Putamen (tissue), 1 donor: ENCODE measurements around the gene ZNF841.
A peak's percentile ranks its signal among the peaks of the same experiment; 100 is the strongest.
"Not testable (repeated sequence)": the region's sequence is repeated elsewhere in the genome, so short reads cannot be mapped to it uniquely, and the experiment has no call there.

ENCODE experiments used
- DNase-seq: peaks from one replicate; pipeline ENCODE4 v3.0.0-alpha.2; 2016; ENCODE audit warnings: low spot score

ZNF841 gene

DNA sequence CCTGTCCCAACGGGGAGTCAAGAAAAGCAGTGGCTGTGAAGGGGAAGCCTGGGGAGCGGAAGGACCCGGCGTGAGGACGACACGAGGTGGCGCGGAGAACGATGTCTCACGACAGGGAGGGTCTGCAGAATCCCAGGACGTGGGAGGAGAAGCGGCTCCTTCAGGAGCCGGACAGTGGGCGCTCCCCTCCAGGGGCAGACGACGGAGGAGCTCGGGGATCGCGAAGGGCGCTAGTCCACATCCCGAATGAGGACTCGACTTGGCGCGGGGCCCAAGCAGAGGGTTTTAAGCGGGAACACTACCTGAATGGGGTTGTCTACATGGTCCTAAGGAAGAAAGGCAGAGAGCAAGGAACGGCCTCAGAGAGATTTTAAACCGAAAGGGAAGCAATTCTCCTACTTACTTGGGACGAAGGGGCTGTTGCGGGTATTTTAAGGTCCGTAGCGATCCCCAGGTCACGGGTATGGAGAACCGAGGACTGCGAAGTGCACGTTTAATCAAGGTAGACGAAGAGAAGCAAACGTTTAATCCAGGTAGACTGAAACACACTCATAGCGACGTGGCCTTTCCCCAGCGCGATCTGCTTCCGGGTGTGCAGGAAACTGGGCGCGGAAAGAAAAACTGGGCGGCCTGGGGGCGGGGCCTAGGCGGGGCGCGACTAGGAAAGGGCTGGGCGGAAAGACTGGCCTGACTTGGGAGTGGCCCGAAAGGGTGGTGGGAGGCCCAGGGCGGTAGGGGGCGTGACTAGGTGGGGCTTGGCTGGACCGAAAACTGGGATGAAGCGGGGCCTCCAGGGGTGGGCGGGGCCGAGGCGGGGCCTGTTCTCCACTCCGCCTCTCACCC lies at the start of gene ZNF841:
ZNF841 (minus strand) TSS at position 594 of the 843 bp plus-strand sequence. CDS start 10,964 bp downstream, outside the sequence.
- DNase-seq = peak; percentile 93

DNA sequence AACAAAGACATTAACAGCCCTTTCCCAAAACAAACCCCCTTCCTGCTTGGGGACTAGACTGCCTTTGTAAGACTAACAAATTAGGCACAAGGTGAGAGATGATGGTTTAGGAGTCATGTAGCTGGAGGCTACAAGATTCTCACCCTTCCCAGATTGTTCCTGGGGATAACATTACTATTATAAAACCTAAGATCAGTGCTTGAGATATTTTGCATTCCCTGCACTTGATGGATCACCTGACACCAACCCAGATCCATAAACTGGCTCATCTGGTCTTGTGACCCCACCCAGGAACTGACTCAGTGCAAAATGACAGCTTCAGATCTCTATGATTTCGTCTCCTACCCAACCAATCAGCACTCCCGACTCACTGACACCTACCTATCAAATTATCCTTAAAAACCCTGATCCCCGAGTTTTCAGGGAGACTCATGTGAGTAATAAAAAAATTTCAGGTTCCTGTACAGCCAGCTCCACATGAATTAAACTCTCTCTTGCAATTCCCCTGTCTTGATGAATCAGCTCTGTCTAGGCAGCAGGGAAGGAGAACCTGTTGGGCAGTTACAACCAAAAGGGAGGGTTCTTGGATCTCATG lies 46.5 kb upstream of the ZNF841 start:
- no peak for DNase-seq

DNA sequence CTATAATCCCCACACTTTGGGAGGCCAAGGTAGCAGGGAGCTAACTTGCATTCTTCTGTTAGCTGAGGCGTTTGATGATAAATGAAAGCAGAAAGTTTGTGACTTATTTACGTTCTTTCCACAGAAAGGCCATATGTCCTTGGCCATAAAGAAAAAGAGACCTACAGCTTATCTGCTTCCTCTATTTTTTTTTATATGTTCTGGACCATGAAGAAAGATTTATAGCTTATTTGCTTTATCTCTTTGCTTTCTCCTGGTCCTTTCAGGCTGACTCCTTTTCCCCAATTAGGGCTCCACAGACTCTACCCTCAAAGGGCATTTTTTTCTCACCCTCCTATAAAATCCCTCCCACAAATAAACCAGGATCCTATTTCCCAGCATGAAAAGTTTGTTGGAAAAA lies 45.6 kb upstream of the ZNF841 start:
- DNase-seq = no peak

DNA sequence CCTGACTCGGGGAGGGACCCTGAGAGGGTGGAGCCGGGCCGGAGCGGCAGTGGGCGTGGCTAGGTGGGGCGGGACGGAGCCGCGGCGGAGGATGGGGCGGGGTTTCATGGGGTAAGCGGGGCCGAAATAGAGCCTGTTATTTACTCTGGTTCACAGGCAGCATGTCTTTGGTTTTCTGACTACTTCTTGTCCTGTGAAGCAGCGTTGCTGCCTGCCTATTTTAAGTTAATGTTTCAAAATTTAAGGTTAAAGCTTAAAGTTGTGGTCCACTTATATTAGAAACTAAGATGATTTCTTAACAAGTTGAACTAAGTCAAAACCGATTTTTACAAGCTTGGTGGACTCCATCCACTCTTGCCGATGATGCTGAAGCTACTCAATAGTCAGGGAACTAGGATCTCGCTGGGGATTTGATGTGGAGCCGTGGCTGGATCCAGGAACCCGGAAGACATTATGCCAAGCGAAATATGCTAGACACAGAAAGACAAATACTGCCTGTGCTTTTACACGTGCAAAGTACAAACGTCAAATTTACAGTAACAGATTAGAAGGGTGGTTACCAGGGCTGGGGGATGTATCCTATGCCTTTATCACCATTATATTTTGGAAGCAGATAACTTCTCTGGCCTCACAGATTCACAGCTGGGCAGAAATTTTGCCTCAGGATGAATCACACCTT lies 44.6 kb upstream of the ZNF841 start:
- DNase-seq = peak; percentile 16

DNA sequence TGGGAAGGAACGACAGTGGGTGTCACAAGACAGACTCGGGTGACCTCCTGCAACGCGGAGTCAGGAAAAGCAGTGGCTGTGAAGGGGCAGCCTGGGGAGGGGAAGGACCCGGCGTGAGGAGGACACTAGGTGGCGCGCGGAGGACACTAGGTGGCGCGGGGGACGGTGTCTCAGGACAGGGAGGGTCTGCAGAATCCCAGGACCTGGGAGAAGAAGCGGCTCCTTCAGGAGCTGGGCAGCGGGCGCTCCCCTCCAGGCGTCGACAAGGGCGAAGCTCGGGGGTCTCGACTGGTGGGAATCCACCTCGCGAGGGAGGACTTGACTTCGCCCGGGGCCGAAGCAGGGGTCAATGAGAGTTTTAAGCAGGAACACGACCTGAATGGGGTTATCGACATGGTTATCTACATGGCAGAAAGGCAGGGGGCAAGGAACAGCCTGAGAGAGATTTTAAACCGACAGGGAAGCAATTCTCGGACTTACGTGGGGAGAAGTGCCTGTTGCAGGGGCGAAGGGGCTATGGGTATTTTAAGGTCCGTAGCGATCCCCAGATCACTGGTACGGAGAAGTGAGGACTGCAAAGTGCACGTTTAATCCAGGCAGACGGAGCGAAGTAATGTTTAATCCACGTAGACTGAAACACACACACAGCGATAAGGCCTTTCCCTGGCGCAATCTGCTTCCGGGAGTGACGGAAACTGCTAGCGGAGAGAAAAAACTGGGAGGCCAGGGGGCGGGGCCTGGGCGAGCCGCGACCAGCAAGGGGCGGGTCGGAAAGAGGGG lies 43.9 kb upstream of the ZNF841 start, which contains the start of gene ZNF616:
ZNF616 (minus strand) TSS at position 687 of the 780 bp plus-strand sequence. CDS start 9,426 bp downstream, outside the sequence.
- DNase-seq = peak; percentile 95

DNA sequence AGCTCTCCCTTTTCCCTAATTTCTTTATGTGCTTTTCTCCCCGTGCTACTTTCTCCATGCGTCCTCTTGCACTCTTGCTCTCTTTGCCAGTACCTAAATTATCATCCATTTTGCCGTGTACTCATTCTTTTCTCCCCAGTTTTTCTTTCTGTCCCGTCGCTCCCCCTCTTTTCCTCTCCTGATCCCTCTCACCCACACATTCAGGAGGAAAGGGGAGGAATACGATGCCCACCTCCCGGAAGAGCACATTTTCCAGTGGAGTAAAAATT lies 43.4 kb upstream of the ZNF841 start:
- no peak for DNase-seq

DNA sequence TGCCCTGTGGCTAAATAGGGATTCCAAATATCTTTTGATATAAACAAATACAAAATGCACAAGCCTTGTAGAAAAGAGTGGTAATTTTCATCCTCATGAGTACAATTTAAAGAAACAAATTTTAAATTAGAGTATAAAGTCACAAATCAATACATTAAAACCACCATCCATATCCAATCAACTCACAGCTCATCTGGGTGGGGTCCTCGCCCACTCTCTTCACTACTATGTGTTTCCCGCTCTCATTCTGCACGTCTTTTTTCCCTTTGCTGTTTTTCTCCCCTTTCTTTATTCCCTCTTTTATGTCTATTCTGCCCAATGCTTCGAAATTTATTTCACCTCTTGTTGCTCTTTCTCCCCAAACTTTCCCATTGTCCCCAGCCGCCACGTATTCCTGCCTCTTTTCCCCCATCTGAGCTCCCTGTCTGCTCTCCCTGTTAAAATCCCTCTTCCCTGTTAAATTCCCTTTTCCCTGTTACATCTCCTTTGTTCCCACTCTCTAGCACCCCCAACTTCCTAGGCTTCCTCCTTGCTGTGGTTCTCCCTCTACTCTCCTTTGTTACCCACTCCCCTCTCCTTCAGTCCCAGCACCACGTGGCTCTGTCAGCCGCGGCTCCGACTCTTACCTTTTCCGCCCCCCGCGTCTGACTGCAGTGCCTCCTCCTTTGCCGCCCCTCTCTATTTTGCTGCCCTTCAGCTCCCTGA lies 42.9 kb upstream of the ZNF841 start:
- DNase-seq = peak; percentile 18

DNA sequence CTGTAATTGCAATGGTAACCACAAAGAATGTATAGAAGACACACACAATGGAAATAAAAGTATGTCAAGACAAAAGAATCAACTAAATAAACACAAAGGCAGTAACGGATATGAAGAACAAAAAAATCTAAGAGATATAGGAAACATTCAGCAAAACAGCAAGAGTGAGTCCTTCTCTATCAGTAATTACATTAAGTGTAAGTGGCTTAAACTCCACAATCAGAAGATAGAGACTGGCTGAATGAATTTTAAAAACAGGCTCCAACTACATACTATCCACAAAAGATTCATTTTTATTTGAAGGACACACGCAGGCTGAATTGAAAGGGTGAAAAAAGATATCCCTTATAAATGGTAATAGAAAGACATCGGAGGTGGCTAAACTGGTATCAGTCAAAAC lies 24.7 kb upstream of the ZNF841 start:
- no peak for DNase-seq

DNA sequence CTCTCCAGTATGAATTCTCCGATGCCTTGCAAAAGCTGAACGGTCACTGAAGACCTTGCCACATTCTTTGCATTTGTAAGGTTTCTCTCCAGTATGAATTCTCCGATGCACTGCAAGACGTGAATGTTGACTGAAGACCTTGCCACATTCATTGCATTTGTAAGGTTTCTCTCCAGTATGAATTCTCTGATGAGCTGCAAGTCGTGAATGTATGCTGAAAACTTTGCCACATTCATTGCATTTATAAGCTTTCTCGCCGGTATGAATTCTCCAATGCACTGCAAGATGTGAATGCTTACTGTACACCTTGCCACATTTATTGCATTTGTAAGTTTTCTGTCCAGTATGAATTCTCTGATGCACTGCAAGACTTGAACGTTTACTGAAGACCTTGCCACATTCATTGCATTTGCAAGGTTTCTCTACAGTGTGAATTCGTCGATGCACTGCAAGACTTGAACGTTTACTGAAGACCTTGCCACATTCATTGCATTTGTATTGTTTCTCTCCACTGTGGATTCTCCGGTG lies 20.0 kb upstream of the ZNF841 start:
- DNase-seq = no peak

DNA sequence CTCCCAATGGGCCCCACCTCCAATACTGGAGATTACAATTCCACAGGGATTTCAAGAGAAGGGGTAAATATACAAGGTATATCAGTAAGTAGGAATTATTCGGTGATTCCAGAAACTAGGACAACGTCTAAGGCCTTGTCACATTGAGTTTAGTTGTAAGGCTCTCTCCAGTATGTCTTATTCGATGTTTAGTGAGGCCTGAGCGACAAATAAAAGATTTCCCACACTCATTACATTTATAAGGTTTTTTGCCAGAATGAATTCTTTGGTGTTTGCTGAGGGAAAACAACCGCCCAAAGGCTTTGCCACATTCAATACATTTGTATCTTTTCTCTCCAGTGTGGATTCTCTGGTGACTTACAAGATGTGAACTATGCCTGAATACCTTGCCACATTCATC lies 19.1 kb upstream of the ZNF841 start:
- no peak for DNase-seq

DNA sequence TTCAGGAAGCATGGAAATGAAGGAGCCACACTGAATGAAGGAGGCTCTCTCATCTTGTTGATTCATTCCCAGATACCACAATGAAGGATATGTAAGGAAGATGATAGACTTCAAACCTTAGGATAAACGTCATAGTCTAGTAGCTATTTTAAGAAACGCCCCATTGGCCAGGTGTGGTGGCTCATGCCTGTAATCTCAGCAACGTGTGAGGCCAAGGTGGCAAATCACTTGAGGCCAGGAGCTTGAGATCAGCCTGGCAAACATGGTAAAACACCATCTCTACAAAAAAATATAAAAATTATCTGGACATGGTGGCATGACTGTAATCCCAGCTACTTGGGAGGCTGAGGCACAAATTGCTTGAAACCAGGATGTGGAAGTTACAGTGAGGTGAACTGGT lies 17.1 kb upstream of the ZNF841 start:
- no peak for DNase-seq

DNA sequence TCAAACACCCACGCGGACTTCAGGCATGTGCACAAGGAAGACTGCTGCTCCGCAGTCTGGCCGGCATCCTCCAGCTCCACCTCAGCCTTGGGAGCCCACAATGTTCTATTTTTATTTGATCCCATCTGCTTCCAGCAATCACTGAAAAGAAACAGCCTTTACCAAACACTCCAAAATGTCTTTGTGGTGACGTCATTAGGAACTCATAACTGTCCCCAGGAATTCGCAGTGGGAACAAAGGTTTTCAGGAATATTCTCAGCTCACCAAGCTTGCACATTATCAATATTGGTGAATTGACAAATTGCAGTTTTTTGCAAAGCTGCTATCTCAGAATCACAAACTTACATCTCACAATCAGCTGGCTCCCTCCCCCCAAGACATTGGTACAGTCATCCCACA lies 15.2 kb upstream of the ZNF841 start:
- no peak for DNase-seq

DNA sequence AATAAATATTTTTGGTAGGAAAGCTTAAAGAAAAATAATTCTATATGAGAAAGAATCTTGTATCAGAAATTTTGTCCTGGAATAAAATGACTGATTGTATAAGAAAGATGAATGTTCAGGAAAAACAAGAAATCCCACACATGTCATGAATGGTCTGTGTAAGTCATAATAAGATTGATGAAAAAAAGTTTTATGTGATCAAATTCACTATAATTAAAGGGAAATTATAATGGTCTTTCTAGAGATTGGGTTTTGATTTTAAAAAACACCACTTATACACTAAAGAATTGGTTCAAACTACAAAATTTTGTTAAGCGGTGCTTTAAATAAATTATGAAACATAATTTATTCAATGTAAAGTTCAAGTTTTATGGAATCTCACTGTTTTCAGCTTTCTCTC lies 7.2 kb upstream of the ZNF841 start:
- DNase-seq = no peak

DNA sequence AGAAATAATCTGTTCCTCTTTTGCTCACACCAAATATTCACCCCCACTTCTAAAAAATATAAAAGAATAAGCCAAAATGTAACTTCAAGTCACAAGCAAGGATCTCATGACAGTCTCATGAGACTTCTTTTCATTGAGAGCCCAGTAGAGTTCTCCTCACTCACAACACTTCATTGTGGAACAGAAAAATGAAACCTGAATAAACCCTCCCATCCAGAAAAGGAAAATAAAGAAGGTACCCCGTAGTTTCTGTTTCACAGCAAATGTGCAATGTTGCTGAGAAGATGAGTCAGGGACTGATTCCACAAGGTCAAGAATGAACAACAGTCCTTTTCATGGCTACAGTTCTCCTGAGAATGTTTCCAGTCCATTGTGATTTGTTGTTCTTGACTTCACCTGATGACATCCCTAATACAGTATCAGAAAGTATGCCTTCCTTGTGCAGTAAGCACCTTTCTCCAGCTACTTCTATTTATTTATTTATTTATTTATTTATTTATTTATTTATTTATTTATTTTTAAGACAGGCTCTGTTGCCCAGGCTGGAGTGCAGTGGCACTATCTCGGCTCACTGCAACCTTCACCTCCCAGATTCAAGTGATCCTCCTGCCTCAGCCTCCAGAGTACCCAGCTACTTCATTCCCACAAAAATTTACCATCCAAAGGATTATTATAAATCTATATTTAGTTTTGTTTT lies 6.4 kb upstream of the ZNF841 start:
- DNase-seq = no peak

DNA sequence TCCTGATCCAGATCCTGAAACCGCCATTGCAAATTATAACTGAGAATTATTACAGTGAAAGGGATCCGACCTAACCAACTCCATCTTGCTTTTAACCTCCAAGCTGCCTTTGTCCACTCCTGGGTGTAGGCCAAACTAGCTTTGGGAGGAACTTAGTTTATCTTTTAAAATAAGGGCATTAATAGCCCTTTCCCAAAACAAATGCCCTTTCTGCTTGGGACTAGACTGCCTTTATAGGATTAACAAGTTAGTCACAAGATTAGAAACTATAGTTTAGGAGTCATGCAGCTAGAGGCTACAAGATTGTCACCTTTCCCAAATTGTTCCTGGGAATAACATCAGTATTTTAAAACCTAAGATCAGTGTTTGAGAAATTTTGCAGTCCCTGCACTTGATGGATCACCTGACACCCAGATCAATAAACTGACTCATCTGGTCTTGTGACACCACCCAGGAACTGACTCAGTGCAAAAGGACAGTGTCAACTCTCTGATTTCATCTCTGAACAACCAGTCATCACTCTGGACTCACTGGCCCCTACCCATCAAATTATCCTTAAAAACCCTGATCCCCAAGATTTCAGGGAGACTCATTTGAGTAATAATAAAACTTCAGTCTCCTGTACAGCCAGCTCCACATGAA lies 4.1 kb upstream of the ZNF841 start:
- DNase-seq = no peak

DNA sequence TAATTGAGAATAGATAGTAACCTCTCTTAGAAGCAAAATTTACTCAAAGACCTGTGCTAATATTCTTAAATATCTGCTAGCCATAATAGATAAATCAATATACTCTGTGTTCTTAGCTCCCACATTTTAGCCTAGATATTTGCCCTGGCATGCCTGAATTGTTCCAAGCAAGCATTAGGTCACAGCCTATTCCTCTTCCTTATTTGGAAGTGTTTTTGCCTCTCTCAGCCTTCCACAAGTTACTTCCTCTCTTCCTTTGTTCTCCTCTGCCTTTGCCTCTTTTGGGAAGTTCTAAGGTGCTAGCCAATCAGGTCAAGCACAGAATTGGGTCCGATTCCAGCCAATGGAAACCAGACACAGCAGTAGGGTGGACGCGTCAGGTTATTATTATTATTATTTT lies 851 bp upstream of the ZNF841 start:
- DNase-seq = not testable (repeated sequence)

DNA sequence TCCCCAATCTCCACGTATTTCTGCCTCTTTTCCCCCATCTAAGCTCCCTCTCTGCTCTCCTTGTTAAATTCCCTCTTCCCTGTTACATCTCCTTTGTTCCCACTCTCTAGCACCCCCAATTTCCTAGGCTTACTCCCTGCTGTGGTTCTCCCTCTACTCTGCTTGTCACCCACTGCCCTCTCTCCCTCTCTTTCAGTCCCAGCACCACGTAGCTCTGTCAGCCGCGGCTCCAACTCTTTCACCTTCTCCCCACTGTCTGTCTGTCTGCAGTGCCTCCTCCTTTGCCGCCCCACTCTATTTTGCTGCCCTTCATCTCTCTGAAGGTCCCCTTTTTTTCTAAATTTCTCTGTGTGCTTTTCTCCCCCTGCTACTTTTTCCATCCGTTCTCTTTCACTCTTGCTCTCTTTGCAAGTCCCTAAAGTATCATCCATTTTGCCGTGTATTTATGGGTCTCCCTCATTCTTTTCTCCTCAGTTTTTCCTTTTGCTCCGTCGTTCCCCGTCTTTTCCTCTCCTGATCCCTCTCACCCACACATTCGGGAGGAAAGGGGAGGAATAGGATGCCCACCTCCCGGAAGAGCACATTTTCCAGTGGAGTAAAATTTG lies 937 bp downstream of the ZNF841 start:
- DNase-seq = no peak

DNA sequence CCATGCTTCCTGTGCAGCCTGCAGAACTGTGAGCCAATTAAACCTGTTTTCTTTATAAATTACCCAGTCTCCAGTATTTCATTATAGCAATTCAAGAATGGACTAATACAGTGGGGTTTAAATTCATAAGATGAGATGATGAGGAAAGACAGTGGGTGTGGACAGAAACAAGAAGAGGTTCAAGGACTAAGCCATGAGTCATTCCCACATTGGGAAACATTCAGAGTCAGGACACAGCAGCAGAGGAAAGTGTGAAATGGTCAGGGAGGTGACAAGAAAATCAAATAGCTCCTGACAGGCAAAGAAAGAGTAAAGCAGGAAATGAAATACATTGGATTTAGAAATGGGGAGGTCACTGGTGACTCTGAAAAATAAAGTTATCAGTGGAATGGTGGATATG lies 9.1 kb downstream of the ZNF841 start:
- no peak for DNase-seq

DNA sequence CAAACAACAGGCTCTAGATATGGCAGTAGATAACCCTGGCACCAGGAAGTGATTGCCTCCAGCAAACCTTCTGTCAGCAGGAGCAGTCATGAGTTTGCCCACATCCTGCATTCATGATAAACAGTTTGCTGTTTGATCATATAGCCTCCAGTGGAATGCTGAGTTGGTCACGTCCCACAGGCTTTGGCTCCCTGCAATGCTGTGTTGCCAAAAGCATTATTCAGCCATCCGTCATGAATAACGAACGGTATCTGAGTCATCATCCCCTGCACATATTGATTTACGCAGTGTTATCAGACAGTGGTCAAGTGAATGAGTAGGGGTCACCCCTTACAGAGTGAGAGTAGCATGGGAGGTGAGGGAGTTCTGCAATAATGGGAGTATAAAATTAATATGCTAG lies 25.1 kb downstream of the ZNF841 start:
- DNase-seq = no peak

DNA sequence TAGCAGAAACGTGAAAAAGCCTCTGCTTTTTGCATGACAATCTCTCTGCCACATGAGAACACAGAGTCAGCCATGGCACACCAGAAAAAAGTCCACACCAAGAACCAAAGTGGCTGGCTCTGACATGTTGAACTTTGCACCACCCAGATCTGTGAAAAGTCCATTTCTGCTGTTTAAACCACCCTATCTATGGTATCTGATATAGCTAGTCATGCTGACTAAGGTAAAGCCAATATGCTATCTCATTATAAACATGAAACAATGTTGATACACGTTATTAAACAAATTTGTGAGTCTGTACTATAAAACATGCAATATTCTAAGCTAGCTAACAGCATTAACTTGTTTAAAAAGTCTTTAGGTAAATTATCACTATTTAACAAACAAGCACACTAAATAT lies 25.9 kb downstream of the ZNF841 start:
- no peak for DNase-seq
